ENCODE results near the gene KLF4.

KLF4 gene

GRCh38 chr9:107523539-107523938 lies 34.0 kb upstream of the KLF4 start:
- no peak overlapping the region for H3K4me3 ChIP-seq (ENCODE audit: low read depth, low read length)
- H3K27me3 ChIP-seq (replicated peaks): no peaks in the 10 kb centered on the region
- no peaks in the 10 kb centered on the region for H3K36me3 ChIP-seq (replicated peaks)
- TF ChIP-seq CTCF (IDR thresholded peaks at IDR 0.05; ENCODE audit: low read depth, low read length, missing control alignments): no peak
- DNase-seq: no peak
- no peak overlapping the region for H3K27ac ChIP-seq
- in situ Hi-C loops (cut with HindIII; ENCODE audit: low pct_ligation_motif_present, low sequenced_read_pairs): no loop called here

GRCh38 chr9:107520186-107520585 lies 30.6 kb upstream of the KLF4 start:
- H3K36me3 ChIP-seq (replicated peaks): no peaks in the 10 kb centered on the region
- H3K27ac ChIP-seq: no peak overlapping the region
- DNase-seq: no peak
- in situ Hi-C loops (cut with HindIII; ENCODE audit: low pct_ligation_motif_present, low sequenced_read_pairs): no loop called here
- H3K27me3 ChIP-seq (replicated peaks): no peaks in the 10 kb centered on the region
- TF ChIP-seq CTCF (IDR thresholded peaks at IDR 0.05; ENCODE audit: low read depth, low read length, missing control alignments): no peak
- H3K4me3 ChIP-seq (ENCODE audit: low read depth, low read length): no peak overlapping the region

DNA sequence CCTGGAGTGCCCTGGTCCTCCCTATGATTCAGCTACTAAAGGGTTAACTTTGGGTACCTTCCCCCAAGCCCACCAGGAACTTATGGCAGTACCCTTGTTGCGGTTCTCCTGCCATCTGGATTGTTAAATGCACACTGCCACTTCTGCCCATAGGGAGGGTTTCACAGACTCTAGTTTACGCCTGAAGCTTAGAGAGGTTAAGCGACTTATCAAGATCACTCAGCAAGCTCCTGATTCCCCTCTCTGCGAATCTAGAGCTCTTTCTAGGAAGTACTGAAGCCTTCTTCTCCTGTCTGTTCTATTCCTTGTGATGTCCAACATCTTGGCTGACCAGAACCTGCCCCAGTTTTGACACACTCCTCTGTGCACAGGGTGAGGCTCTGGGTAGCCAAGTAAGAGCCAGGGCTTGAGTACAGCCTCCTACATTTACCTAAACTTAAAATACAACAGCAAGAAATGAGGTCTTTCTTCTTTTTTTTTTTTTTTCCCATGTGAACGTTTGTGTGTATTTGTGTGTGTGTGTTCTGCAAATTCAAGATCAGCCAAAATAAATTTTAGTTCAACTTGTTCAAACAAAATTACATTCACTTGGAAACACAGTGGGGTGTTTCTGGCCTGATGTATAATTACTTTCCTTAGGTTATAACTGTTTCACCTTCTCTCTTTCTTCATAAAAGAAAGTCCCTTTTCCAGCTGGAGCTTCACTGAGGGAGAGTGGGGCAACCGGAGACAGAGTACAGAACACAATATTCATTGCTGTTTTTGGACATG lies 28.7 kb upstream of the KLF4 start:
- in situ Hi-C loops (cut with HindIII; ENCODE audit: low pct_ligation_motif_present, low sequenced_read_pairs): no loop called here
- Histone ChIP-seq H3K36me3 (replicated peaks) (no peaks in the 10 kb centered on the region), H3K27me3 (replicated peaks) (no peaks in the 10 kb centered on the region), H3K4me3 (ENCODE audit: low read depth, low read length) (no peak overlapping the region), H3K27ac (no peak overlapping the region)
- TF ChIP-seq CTCF (IDR thresholded peaks at IDR 0.05; ENCODE audit: low read depth, low read length, missing control alignments): no peak
- DNase-seq: no peak

GRCh38 chr9:107513464-107514100 lies 24.0 kb upstream of the KLF4 start:
- TF ChIP-seq CTCF (IDR thresholded peaks at IDR 0.05; ENCODE audit: low read depth, low read length, missing control alignments): no peak
- H3K36me3 ChIP-seq (replicated peaks): no peaks in the 10 kb centered on the region
- no peaks in the 10 kb centered on the region for H3K27me3 ChIP-seq (replicated peaks)
- H3K27ac ChIP-seq: no peak overlapping the region
- no peak overlapping the region for H3K4me3 ChIP-seq (ENCODE audit: low read depth, low read length)
- no peak for DNase-seq
- in situ Hi-C loops (cut with HindIII; ENCODE audit: low pct_ligation_motif_present, low sequenced_read_pairs): no loop called here

DNA sequence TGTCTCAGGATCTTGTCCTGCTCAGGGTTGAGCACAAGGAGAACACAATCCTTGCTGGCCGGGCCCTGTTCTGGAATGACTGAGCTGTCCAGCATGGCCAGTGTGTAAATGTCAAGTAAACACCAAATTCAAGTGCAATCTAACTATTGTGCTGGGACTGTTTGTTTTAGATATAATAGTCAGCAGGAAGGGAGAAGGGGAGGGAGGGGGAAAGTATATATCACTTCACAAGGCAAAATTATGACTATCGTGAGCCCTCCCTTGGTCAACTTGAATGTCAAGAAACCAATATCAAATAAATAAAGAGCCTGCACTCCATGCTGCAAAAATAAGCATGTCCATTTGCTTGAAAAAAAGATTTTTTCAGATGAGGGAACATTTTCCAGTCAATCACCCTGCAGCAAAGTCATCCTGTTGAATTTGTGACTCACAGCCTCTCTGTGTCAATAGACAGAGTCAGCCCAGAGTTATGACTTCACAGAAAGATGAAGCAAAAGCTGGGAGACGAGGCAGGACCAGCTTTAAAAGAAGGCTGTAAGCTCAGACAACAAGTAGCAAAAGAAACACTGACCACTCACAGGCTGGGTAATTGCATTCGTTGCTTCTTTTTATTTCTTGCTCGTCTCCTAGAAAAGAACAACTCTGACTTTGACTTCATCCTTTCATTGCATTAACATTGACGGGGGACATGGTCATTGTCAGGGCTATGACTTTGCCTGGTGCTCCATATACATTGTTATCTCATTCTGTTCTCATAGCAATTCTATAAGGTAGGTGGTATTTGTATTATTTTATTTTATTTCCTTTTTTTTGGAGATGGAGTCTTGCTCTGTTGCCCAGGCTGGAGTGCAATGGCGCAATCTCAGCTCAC lies 15.3 kb upstream of the KLF4 start:
- DNase-seq: peak; percentile 92
- Histone ChIP-seq H3K4me3 (ENCODE audit: low read depth, low read length) (no peak overlapping the region), H3K27ac (peak overlapping the region; percentile 59), H3K27me3 (replicated peaks) (no peaks in the 10 kb centered on the region), H3K36me3 (replicated peaks) (no peaks in the 10 kb centered on the region)
- TF ChIP-seq CTCF (IDR thresholded peaks at IDR 0.05; ENCODE audit: low read depth, low read length, missing control alignments): no peak
- in situ Hi-C loops (cut with HindIII; ENCODE audit: low pct_ligation_motif_present, low sequenced_read_pairs): no loop called here

Data from brain microvascular endothelial cell (primary cell).